ENCODE measurements around the gene GIMAP1. TPM values are rescaled to one million over a fixed set of nuclear protein-coding genes. Genes with fewer than 3 reads are reported as not detected.

The GIMAP1 gene
- total RNA-seq, 1 donor from 2014 or later = not detected

DNA sequence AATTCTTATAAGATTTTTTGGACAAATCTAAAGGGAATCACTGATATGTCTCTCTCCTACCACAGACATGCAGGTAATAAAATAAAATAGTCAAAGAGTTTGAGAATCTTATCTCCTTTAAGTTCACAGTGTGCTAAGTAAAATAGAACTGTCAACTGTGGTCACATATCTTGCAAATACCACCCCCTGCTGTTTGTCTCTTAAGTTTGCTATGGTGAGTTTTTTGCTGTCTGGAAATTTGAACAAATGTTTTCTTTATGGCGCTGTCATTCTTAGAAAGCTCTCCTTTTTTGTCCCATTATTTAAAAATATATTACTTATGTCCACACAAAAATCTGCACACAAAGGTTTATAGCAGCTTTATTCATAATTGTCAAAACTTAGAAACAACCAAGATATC, 40.4 kb downstream of the GIMAP1 start:
- H3K4me1 Mint-ChIP-seq (ENCODE audit: low read depth) = no peaks in the 10 kb centered on the region
- no peak for DNase-seq (ENCODE audit: low spot score, unreplicated experiment)
- H3K27me3 Mint-ChIP-seq = peaks cover 18% of the 10 kb centered on the region
- H3K4me3 Mint-ChIP-seq (ENCODE audit: low read depth) = no peak overlapping the region
- H3K9me3 Mint-ChIP-seq (ENCODE audit: low read depth) = peaks cover 5% of the 10 kb centered on the region
- H3K27ac Mint-ChIP-seq = no peak overlapping the region
- no peaks in the 10 kb centered on the region for H3K36me3 Mint-ChIP-seq (ENCODE audit: insufficient read depth)
- TF ChIP-seq, protein P1, sequence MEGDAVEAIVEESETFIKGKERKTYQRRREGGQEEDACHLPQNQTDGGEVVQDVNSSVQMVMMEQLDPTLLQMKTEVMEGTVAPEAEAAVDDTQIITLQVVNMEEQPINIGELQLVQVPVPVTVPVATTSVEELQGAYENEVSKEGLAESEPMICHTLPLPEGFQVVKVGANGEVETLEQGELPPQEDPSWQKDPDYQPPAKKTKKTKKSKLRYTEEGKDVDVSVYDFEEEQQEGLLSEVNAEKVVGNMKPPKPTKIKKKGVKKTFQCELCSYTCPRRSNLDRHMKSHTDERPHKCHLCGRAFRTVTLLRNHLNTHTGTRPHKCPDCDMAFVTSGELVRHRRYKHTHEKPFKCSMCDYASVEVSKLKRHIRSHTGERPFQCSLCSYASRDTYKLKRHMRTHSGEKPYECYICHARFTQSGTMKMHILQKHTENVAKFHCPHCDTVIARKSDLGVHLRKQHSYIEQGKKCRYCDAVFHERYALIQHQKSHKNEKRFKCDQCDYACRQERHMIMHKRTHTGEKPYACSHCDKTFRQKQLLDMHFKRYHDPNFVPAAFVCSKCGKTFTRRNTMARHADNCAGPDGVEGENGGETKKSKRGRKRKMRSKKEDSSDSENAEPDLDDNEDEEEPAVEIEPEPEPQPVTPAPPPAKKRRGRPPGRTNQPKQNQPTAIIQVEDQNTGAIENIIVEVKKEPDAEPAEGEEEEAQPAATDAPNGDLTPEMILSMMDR (IDR thresholded peaks at IDR 0.05; ENCODE audit: unreplicated experiment) = peak; percentile 44

DNA sequence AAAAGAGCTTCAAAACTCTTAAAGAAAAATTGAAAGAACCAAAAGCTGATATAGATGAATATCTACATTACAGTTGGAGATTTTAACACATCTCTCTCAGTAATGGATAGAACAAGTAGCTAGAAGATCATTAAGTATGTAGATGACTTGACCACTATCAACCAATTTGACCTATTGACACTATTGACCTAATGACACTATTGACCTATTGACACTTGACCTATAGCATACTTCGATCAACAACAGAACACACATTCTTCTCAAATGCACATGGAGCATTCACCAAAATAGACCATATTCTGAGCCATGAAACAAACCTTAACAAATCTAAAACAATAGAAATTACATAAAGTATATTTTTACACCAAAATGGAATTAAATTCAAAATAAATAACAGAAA, 43.1 kb downstream of the GIMAP1 start:
- TF ChIP-seq, protein P1 (IDR thresholded peaks at IDR 0.05; ENCODE audit: unreplicated experiment) = no peak
- Mint-ChIP-seq H3K4me3 (ENCODE audit: low read depth) (no peak overlapping the region), H3K36me3 (ENCODE audit: insufficient read depth) (no peaks in the 10 kb centered on the region), H3K9me3 (ENCODE audit: low read depth) (peaks cover 5% of the 10 kb centered on the region), H3K27ac (no peak overlapping the region), H3K27me3 (peaks cover 15% of the 10 kb centered on the region), H3K4me1 (ENCODE audit: low read depth) (no peaks in the 10 kb centered on the region)
- DNase-seq (ENCODE audit: low spot score, unreplicated experiment) = no peak

DNA sequence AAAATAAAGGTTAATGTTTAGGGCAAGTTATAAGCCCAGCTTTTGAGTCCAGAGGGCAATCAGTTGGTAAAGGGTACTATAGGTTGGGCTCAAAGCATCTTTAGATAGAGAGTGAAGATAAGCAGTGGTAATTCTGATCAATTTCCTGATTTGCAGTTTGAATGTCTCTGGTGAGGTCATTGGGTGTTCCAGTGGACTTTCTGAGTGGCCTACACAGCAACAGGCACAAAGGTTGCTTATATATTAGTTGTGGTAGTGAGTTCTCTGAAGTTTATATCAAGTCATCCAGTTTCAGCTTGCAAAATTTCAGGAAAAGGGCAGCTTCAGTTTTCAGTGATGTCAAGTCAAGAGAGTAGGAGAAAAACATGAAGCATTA, 49.9 kb downstream of the GIMAP1 start:
- TF ChIP-seq, protein P1 (IDR thresholded peaks at IDR 0.05; ENCODE audit: unreplicated experiment) = no peak
- H3K27me3 Mint-ChIP-seq = peaks cover 2% of the 10 kb centered on the region
- H3K27ac Mint-ChIP-seq = no peak overlapping the region
- no peaks in the 10 kb centered on the region for H3K36me3 Mint-ChIP-seq (ENCODE audit: insufficient read depth)
- H3K4me1 Mint-ChIP-seq (ENCODE audit: low read depth) = no peaks in the 10 kb centered on the region
- peaks cover 3% of the 10 kb centered on the region for H3K9me3 Mint-ChIP-seq (ENCODE audit: low read depth)
- H3K4me3 Mint-ChIP-seq (ENCODE audit: low read depth) = no peak overlapping the region
- DNase-seq (ENCODE audit: low spot score, unreplicated experiment) = no peak

DNA sequence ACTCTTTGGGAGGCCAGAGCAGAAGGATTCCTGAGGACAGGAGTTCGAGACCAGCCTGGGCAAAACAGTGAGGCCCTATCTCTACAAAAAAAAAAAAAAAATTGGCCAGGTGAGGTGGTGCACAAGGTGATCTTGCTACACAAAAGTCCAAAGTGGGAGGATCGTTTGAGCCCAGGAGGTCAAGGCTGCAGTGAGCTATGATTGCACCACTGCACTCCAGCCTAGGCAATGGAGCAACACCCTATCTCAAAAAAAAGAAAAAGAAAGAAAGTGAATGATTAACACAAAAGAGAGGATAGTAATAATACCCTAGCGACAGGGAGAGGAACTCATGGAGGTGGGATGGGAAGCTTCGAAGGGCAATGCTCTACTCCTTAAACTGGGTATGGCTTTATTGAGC, 53.4 kb downstream of the GIMAP1 start:
- TF ChIP-seq, protein P1 (IDR thresholded peaks at IDR 0.05; ENCODE audit: unreplicated experiment) = no peak
- Mint-ChIP-seq H3K4me3 (ENCODE audit: low read depth) (no peak overlapping the region), H3K4me1 (ENCODE audit: low read depth) (no peaks in the 10 kb centered on the region), H3K9me3 (ENCODE audit: low read depth) (peaks cover 14% of the 10 kb centered on the region), H3K36me3 (ENCODE audit: insufficient read depth) (no peaks in the 10 kb centered on the region), H3K27ac (no peak overlapping the region), H3K27me3 (peaks cover 7% of the 10 kb centered on the region)
- DNase-seq (ENCODE audit: low spot score, unreplicated experiment) = no peak

Other genes with a start within 250 kb of the GIMAP1 start
- gene GIMAP7, start 201.7 kb upstream of the GIMAP1 start, total RNA-seq = not detected in 2 replicates
- gene GIMAP4, start 149.2 kb upstream of the GIMAP1 start, total RNA-seq = not detected in 2 replicates
- gene GIMAP6, start 84.2 kb upstream of the GIMAP1 start, total RNA-seq = not detected in 2 replicates
- not detected in 2 replicates for gene GIMAP2, start 30.9 kb upstream of the GIMAP1 start, total RNA-seq
- gene GIMAP5, start 20.8 kb downstream of the GIMAP1 start, total RNA-seq = not detected in 2 replicates
- 8.9 TPM in 2 replicates for gene TMEM176B, start 83.8 kb downstream of the GIMAP1 start, total RNA-seq
- 8.0 and 9.6 TPM in 2 replicates for gene TMEM176A, start 84.2 kb downstream of the GIMAP1 start, total RNA-seq
- gene AOC1, start 135.9 kb downstream of the GIMAP1 start, total RNA-seq = 1.9 and 2.9 TPM in 2 replicates